Suprapubic skin (tissue), 3 donors: Measurements from ENCODE around the gene AP1G2.

Experiments
- EP300 ChIP-seq: sonication (generic); formaldehyde crosslinking; IDR thresholded peaks from one replicate; pipeline ENCODE4 v1.6.1; 2017; ENCODE audit warnings: antibody characterized with exemption
- POLR2A ChIP-seq, 2 donors: fragments of 450-650 bp; IDR thresholded peaks; one replicate each; pipeline ENCODE4 v1.6.1; 2017; ENCODE audit warnings: antibody characterized with exemption in 2 of 2, mild to moderate bottlenecking in 2 of 2, moderate library complexity in 2 of 2
- TF ChIP-seq, protein P1 (sequence below), 2 donors: fragments of 200-600 bp in 1 of 2; fragments of 450-650 bp in 1 of 2; sonication (generic) in 1 of 2; IDR thresholded peaks; one replicate each; pipeline ENCODE4 v1.5.1; 2016 to 2019; ENCODE audit warnings: antibody characterized with exemption in 2 of 2, mild to moderate bottlenecking in 1 of 2, moderate library complexity in 1 of 2

- TF ChIP-seq, protein P1, sequence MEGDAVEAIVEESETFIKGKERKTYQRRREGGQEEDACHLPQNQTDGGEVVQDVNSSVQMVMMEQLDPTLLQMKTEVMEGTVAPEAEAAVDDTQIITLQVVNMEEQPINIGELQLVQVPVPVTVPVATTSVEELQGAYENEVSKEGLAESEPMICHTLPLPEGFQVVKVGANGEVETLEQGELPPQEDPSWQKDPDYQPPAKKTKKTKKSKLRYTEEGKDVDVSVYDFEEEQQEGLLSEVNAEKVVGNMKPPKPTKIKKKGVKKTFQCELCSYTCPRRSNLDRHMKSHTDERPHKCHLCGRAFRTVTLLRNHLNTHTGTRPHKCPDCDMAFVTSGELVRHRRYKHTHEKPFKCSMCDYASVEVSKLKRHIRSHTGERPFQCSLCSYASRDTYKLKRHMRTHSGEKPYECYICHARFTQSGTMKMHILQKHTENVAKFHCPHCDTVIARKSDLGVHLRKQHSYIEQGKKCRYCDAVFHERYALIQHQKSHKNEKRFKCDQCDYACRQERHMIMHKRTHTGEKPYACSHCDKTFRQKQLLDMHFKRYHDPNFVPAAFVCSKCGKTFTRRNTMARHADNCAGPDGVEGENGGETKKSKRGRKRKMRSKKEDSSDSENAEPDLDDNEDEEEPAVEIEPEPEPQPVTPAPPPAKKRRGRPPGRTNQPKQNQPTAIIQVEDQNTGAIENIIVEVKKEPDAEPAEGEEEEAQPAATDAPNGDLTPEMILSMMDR (IDR thresholded peaks at IDR 0.05): no peak
- TF ChIP-seq POLR2A (IDR thresholded peaks at IDR 0.05) (no peak), EP300 (no peak)
Measured at GRCh38 chr14:23589606-23590005, 22.0 kb upstream of the AP1G2 start.
